GM19438 (cell line): ENCODE data around the gene HECW1.
"Not testable (repeated sequence)": the region's sequence is repeated elsewhere in the genome, so short reads cannot be mapped to it uniquely, and the experiment has no call there.

Experiments used
- ATAC-seq: cut with Tn5 transposase; IDR thresholded peaks from one replicate; pipeline ENCODE4 v1.9.1; 2021; ENCODE audit warnings: low read depth; ENCODE audit not compliant: unreplicated experiment

The HECW1 gene

DNA sequence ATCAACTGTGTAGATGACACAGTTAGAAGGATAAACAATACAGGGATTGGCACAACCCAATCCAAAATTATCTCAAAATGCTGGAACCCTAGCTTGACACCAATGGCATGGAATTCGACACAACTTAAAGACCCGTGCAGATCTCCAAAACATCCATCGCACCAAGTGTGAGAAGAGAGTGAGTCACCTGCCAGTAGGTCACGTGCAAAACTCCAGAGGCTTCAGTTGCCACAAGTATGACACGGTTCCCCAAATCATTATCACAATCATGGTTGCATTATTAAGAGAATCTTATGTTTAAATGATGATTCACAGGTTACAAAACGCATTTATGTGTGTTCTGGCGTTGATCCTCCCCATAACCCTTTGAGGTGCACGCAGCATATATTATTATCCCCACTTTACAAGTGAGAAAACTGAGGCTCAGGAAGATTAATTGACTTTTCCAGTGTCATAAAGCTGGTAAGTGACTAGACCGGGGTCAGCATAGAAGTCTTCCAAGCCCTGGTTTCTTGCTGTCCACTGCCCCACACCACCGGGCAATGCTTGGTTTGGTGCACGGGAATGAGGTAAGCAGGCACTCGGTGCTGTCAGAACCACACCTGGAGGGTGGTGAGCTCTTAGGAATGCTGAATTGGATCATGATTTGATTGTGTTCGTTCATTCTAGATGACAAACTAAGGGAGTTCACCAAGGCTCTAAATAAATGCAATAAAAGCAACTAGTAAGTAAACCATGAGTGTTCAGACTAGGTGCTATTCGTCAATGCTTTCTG is 446.9 kb downstream of the HECW1 start:
- ATAC-seq = no peak

DNA sequence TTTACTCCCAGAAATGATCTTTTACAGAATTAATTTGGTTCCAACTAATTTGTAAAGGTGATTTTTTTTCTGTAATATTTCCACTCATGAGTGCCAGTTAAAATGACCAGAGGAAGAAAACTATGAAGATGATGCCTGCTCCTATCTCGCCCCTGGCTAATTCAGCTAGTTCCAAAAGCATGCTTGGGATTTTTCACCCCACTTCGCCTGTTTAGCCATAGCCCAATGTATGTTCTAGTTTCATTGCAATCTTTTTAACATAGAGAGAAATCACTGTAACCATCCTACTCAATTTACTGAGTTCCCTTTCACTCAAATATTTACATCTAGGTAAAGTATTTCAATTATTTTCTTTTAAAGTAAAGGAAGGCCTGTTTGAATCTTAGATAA is 447.5 kb downstream of the HECW1 start:
- no peak for ATAC-seq

DNA sequence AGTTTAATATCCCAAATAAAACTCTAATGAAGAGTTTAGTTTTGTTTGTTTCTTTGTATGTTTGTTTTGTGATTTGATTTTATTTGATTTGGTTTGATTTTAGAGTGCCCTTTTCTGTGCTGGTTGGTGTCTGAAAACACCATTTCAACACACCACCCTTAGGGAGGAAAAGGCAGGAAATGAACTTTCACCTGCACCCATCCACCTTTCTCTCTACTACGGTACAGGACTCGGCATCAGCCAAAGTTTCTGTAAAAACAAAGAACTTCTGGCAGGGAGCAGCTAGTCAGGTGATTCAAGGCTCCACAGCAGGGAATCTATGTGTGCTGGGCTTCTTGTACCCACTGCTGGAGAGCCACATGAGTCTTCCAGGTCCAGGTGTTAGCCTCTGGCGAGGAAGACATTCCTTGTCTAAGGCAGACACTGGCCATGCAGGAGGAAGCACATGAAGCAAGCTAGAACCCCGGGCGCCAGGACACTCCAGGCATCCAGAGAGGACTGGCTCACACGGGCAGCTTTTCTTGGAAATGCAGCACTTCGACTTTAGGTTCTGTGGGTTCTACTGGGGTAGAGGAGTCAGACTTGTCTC is 448.4 kb downstream of the HECW1 start:
- no peak for ATAC-seq

DNA sequence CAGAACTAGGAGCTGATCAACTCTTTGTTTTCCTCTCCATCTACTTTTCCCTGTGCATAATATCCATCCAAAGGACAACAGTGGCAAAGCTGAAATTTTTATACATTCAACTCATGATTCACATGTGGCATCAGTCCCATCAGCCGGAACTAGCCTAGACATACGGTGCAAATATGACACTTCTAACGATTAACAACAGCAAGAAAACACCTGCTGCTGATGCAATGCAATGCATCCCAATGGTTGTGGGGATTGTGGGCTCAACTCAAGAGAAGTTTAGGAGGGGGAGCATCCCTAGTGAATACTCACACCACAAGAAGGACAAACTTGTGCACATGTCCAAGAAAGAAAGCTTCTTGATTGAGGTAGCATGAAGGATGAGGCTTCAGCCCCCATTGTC is 449.9 kb downstream of the HECW1 start:
- no peak for ATAC-seq

DNA sequence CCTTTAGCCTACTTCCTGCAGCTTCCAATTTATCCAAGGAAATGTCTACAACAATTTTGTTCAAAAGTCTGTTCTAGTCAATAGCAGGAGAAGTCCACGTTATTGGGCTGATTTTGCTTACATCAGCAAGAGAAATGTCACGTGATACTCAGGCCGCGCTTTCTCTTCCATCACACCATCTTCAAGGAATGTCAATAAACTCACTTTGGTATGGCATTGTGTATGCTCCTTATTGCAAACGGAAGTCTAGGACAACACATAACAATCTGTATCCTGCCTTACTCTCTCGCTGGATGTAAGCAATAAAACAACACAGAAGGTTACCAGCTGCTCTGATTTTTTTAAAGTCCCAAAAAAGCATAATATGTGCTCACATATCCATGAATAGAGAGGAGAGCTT is 453.3 kb downstream of the HECW1 start:
- no peak for ATAC-seq

DNA sequence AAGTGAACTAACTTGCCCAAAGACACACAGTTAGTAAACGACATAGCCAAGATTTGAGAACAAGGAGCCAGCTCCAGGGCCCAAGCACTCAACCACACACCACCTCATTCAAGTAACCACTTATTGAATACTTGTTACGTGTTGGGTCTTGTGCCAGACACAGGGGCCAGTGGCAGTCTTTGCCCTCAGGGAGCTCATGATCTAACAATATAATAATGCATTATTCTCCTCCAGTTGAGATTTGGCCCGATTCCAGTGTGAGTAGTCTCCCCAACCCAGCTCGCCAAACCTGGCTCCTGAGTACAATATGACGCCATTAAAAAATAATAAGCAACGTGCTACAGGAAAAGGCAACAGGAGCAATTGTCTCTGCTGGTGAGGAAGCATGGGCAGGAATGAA is 456.1 kb downstream of the HECW1 start:
- no peak for ATAC-seq

DNA sequence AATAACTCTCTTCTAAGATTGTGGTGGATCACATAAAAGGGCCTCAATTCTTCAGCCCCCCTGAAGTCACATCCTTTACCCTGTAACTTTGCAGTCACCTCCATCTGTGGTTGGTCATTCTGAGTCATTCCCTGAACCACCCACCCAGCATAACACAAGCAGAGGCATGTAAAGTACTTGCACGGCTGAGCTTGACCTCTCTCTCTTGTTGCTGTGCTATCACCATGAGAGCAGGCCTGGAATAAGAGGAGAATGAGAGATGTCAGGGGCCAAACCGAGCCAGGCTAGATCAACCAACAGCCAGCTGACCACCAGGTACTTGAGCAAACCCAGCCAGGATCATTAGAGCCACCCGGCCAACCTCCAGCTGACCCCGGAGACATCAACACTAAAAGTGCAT is 457.0 kb downstream of the HECW1 start:
- ATAC-seq = peak; percentile 57

DNA sequence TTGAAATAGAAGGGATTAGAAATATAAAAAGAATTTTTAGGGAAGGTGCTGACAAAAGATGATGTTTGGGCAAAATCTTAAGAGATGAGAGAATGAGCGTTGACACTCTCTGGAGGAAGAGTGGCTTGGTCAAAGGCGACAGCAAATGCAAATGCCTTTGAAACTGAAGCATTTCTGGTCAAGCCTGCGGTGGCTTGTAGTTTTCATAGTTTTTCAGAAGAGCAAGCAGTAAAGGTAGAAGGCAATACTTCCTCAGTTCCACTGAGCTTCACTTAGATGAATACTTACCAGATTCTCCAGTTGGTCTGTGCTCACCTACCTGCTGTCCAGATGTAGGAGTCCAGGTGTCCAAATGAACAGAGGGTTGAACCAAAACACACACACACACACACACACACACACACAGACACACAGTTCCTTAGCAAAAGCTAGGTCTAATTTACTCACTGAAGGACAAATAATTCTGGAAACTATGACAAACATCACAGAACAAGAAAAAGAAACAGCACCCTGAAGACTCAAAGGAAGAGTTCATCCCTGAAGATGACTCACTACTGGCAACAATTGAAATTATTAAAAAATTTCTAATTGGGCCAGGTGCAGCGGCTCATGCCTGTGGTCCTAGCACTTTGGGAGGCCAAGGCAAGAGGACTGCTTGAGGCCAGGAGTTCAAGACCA is 458.4 kb downstream of the HECW1 start:
- peak; percentile 54 for ATAC-seq

DNA sequence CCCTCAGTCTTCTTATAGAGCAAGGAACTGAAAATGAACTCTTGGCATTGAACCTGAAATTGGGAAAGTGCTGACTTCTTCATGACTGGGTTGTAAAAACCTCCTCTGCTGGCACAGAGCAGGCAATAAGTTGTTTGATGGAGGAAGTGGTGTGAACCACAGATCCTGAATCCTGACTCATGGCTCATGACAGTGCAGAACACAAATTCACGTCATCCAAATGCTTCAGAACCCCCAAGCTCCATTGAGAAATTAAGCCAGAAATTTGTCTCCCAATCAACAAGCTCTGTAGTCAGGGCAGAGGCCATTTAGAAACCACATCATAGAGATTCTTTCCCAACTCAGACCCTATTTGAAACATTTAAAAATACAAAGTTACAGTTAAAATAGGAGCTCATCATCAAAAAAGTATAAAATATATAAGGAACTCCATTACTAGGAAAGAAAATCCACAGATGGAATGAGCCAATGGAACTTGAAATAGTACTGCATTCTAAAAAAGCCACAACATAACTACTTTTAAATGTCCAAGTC is 460.1 kb downstream of the HECW1 start:
- no peak for ATAC-seq

DNA sequence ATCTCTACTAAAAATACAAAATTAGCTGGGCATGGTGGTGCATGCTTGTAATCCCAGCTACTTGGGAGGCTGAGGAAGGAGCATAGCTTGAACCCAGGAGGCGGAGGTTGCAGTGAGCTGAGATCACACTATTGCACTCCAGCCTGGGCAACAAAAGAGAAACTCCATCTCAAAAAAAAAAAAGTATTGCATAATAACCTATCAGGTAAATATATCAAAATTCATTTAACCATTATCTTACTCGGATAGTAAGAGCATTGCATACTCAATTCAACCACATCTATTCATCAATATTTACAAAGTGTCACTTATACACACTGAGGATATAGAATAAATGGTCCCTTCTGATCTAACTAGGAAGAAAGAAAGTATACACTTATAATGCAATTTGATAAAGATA is 461.4 kb downstream of the HECW1 start:
- ATAC-seq = not testable (repeated sequence)

DNA sequence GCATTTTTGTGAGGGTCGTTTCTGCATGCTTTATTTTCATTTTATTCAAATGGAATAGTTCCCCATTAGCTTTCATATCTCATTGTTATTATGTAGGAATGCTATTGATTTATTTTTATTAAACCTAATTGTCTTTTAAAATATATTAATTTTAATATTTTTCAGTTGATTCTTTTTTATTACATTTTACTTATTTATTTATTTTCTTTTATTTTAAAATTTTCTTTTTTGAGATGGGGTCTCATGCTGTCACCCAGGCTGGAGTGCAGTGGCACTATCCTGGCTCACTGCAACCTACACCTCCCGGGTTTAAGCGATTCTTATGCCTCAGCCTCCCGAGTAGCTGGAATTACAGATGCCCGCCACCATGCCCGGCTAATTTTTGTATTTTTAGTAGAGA is 463.1 kb downstream of the HECW1 start:
- ATAC-seq = no peak

DNA sequence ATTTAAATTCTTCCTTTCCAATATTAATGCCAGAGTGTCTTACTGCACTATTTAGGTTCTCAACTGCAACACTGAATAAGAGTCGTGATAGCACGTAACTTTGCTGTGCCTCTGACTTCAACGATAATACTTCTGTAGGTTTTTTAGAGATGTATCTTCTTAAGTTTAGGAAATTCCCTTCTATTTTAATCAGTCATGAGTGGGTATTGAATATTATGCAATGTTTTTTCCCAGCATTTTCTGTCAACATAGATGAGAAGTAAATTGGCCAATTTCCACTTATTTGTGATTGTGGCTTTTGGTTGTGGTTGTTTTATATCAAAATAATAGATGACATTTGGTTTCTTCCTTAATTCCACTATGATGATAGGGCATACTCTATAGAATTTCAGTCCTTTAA is 463.8 kb downstream of the HECW1 start:
- no peak for ATAC-seq

DNA sequence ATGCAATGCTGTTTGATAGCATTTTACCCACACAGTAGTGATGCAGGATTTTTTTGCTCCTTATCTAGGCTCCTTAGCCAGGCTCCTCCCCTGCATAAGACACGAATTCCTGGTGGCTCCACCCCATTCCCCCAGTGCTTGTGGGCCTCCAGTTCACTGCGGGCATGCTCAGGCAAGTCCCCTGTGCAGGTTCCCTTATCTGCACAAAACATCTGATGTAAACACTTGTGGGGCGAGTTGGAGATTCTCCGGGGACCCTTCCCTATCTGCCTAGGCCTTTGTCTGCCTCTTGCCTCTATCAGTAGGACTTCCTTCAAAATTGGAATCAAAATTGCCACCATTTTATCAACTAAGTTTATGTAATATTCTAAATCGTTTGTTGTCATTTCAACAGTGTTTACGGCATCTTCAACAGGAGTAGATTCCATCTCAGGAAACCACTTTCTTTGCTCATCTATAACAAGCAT is 465.1 kb downstream of the HECW1 start:
- no peak for ATAC-seq

DNA sequence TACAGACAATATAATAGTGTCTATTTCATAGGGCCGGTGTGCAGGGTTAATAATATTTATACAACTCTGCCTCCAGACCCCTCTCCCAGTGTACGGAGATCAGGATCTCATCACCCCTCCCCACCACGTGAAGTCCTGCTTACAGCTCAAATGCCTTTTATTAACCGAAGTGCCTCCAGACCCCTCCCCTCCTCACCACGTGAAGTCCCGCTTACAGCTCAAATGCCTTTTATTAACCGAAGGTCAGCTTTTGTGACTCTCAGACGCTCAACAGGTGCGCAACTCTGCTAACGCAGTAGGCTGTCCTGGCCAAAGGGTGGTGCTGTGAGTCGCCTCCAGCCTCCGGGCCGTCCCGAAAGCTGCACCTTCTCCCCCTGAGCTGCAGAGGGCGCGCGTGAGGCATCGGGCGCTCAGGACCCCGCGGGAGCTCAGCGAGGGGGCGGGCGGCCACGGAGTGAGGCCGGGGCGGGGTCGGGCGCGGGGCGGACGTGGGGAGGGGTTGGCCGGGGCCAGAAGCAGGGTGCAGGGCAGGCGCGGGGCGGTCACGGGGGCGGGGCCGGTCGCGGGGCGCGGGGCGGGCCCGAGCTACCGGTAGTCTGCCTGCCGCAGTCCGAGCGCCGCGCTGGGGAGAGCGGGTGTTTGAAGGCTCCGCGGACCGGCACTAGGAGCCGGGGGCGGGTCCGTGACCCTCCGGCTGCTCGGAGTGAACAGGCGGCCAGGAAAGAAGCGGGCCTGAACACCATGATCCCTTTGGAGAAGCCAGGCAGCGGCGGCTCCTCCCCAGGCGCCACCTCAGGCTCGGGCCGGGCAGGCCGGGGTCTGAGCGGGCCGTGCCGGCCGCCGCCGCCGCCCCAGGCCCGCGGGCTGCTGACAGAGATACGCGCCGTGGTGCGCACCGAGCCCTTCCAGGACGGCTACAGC is 470.3 kb downstream of the HECW1 start, which contains the start of gene STK17A:
STK17A (plus strand) TSS at position 606 of the 921 bp plus-strand sequence; CDS start at position 742, 136 bp downstream.
- peak; percentile 63 for ATAC-seq

DNA sequence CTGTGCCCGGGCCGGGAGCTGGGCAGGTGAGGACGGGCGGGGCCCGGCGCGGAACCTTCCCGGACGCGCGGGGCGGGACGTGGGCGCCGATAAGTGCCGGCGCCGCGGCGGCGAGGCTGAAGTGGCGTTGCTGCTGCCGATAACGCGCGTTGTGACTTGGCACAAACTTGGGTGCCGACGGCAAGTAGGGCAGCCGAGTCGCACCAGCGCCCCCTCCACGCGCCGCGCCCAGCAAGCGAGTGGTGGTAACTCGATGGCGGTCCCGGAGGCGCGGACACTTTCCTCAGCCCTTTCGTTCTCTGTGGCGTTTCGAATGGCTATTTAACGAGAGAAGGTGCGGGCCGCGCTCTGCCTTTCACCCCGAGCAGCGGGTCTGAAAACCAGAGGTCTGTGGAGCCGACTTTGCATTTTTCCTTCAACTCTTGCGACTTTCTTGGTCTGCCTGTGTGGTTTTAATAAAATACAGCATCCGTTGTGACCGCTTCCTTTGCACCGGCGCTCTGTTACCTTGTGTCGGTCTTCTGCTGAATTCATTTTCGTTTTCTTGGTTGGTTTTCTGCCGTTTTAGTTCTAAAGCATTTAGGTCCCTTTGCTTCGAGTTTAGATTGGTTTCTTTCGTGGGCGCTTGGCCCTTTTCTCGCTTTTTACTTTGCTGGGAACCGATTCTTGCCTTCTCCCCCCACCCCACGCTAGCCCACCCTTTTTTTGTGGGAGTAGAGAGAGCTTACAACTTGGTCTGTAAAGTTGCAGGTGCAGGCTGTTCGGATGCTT is 471.2 kb downstream of the HECW1 start:
- ATAC-seq = peak; percentile 30

DNA sequence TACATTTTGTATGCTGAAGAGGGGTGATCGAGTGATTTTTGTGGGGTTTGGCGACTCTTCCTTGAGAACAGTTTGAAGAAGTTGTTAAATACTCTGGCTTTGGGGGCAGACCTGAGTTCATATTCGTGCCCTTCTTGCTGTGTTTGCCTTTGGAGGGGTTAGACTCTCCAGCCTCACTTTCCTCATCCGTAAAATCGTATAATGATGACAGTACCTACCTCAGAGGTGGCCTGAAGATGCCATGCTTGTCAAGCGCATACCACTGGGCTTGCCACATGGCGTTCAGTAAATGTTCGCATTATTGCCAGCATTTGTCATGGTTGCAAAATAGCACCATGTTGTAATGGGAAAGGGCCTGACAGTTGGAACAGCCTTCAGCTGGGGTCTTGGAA is 471.7 kb downstream of the HECW1 start:
- no peak for ATAC-seq

DNA sequence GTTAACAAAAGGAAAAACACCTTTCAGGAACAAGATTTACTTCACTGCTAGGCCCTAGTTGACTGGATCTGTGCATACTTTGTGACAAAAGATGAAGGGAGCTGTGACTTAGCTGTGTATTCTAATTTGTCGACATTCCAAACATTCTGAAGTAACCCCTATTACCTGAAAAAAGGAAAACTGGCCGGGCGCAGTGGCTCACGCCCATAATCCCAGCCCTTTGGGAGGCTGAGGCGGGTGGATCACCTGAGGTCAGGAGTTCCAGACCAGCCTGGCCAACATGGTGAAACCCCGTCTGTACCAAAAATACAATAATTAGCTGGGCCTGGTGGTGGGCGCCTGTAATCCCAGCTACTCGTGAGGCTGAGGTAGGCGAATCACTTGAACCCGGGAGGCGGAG is 472.3 kb downstream of the HECW1 start:
- ATAC-seq = not testable (repeated sequence)

DNA sequence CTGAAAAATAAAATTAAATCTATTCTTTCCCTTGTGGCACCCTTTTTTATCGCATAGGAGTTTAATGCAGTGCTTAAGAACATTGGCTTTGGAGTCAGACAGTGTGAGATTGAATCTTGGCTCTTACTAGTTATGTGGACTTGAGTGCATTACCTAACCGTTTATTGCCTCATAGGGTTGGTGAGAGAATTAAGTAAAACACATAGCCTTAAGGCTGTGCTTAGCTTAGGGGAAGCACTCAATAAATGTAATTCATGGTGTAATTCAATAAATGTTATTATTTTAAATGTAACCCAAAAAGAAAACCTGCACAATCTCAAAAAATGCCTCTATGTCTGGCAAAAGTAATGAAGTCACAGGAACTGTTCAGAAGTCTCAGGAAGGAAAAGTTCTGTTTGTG is 473.1 kb downstream of the HECW1 start:
- ATAC-seq = no peak

DNA sequence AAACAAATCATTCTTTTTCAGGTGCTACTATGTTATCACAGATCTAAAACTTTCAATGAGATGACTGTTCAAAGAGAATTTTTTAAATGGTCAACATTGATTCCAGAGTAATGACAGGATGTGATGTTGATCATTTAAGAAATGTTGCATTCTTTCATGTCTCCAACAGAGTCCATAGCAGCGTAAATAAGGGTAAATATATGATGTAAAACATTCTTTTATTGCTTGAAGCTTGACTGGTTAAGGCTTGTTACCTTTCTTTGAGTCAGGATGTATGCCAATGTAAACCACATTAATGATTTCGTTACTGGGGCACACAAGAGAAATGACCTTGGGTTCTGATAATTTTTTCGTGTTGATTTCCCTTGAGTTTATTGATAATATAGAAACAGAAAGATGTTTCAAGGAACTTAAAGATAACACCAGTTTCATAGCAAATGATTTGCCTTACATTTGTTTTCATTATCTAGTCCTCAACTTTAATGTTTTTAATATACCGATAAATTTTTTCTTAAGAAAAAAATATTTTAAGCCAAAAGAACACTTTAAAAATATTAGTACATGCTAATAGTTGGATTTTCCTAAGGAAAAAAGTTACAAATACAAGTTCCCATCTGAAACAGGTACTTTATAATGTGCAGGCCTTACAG is 473.9 kb downstream of the HECW1 start:
- no peak for ATAC-seq
